ENCODE data around the gene SLC46A1. TPM values are rescaled to one million over a fixed set of nuclear protein-coding genes. Genes with fewer than 3 reads are reported as not detected.

SLC46A1 gene
- total RNA-seq, 4 donors from 2014 or later, result 10.8 to 15.6 (median 13.4) TPM

GRCh38 chr17:28395426-28395825 is 10.6 kb downstream of the SLC46A1 start:
- Histone ChIP-seq H3K4me3 (replicated peaks in 1 of 3) (no peak overlapping the region), H3K9me3 (no peaks in the 10 kb centered on the region), H3K27me3 (no peaks in the 10 kb centered on the region), H3K36me3 (peaks cover 5 to 9% of the 10 kb centered on the region in 2 donors), H3K4me1 (peaks cover 3 to 13% of the 10 kb centered on the region in 2 donors), H3K27ac (no peak overlapping the region)
- WGBS, 2 donors, result 50 to 78% methylated on average over 2 of the region's 2 CpGs
- intact Hi-C loops (cut with DNase I), result no loop called here
- no peak for DNase-seq
- TF ChIP-seq CTCF (IDR thresholded peaks at IDR 0.05) (no peak), POLR2A (IDR thresholded peaks at IDR 0.05) (no peak)

GRCh38 chr17:28394337-28395116 is 11.5 kb downstream of the SLC46A1 start:
- DNase-seq, result no peak
- Histone ChIP-seq H3K9me3 (no peaks in the 10 kb centered on the region), H3K4me3 (replicated peaks in 1 of 3) (no peak overlapping the region), H3K4me1 (peaks cover 3 to 13% of the 10 kb centered on the region in 2 donors), H3K27me3 (no peaks in the 10 kb centered on the region), H3K27ac (no peak overlapping the region), H3K36me3 (peaks cover 10 to 14% of the 10 kb centered on the region in 2 donors)
- WGBS, 2 donors, result 80 to 83% methylated on average over 7 of the region's 7 CpGs
- intact Hi-C loops (cut with DNase I), result no loop called here
- TF ChIP-seq POLR2A (IDR thresholded peaks at IDR 0.05), result no peak
- no peak for TF ChIP-seq CTCF (IDR thresholded peaks at IDR 0.05)

- DNase-seq, result no peak
- H3K4me3 ChIP-seq (replicated peaks in 1 of 3), result no peak overlapping the region
- H3K27me3 ChIP-seq, result no peaks in the 10 kb centered on the region
- 78% methylated on average over 10 of the region's 10 CpGs for WGBS, 2 donors
- peaks cover 20 to 23% of the 10 kb centered on the region in 2 donors for H3K36me3 ChIP-seq
- TF ChIP-seq POLR2A (IDR thresholded peaks at IDR 0.05) (no peak), CTCF (IDR thresholded peaks at IDR 0.05) (no peak)
- intact Hi-C loops (cut with DNase I), result no loop called here
- no peaks in the 10 kb centered on the region for H3K4me1 ChIP-seq
- H3K27ac ChIP-seq, result no peak overlapping the region
- H3K9me3 ChIP-seq, result no peaks in the 10 kb centered on the region
Measured at GRCh38 chr17:28392491-28392890, 13.5 kb downstream of the SLC46A1 start.

- Histone ChIP-seq H3K4me1 (no peaks in the 10 kb centered on the region), H3K27ac (no peak overlapping the region), H3K27me3 (no peaks in the 10 kb centered on the region), H3K9me3 (no peaks in the 10 kb centered on the region), H3K36me3 (peaks cover 20 to 23% of the 10 kb centered on the region in 2 donors), H3K4me3 (replicated peaks in 1 of 3) (no peak overlapping the region)
- TF ChIP-seq POLR2A (IDR thresholded peaks at IDR 0.05), result no peak
- TF ChIP-seq CTCF (IDR thresholded peaks at IDR 0.05), result no peak
- intact Hi-C loops (cut with DNase I), result no loop called here
- DNase-seq, result no peak
- WGBS, 2 donors, result 50 to 79% methylated on average over 2 of the region's 2 CpGs
Measured at GRCh38 chr17:28391401-28391800, 14.6 kb downstream of the SLC46A1 start.

- intact Hi-C loops (cut with DNase I), result no loop called here
- Histone ChIP-seq H3K4me3 (replicated peaks in 1 of 3) (no peak overlapping the region), H3K9me3 (no peaks in the 10 kb centered on the region), H3K36me3 (peaks cover 20 to 23% of the 10 kb centered on the region in 2 donors), H3K4me1 (no peaks in the 10 kb centered on the region), H3K27ac (no peak overlapping the region), H3K27me3 (no peaks in the 10 kb centered on the region)
- no peak for TF ChIP-seq CTCF (IDR thresholded peaks at IDR 0.05)
- no peak for TF ChIP-seq POLR2A (IDR thresholded peaks at IDR 0.05)
- no peak for DNase-seq
- 96 to 100% methylated on average over 1 of the region's 1 CpG for WGBS, 2 donors
Measured at GRCh38 chr17:28390984-28391383, 15.0 kb downstream of the SLC46A1 start.
